GM23338 (cell line): ENCODE results near the gene ARHGEF16. TPM values are rescaled to one million over a fixed set of nuclear protein-coding genes. Genes with fewer than 3 reads are reported as not detected.

Experiments used
- ATAC-seq: fragments of 200-7000 bp; cut with Tn5 transposase; 3 replicates; pipeline ENCODE4 v1.9.1; 2020
- DNase-seq: peaks from one replicate; pipeline ENCODE4 v3.0.0-alpha.2; 2015; ENCODE audit warnings: low spot score
- H2AFZ ChIP-seq: fragments of 200-600 bp; sonication (generic); 2 replicates; pipeline ENCODE4 v1.8.0; 2016; ENCODE audit warnings: antibody characterized with exemption, mild to moderate bottlenecking, moderate library complexity
- H3F3A ChIP-seq: fragments of 200-600 bp; sonication (generic); replicated peaks from 2 replicates; pipeline ENCODE4 v1.8.0; 2017; ENCODE audit warnings: antibody characterized with exemption, mixed run types, low read depth
- H3K27ac ChIP-seq: fragments of 200-600 bp; sonication (generic); 2 replicates; pipeline ENCODE4 v1.6.1; 2016; ENCODE audit warnings: low read depth
- H3K27me3 ChIP-seq: fragments of 200-600 bp; sonication (generic); 2 replicates; pipeline ENCODE4 v1.8.0; 2016; ENCODE audit warnings: mild to moderate bottlenecking, mixed run types, moderate library complexity; ENCODE audit not compliant: insufficient read depth
- H3K36me3 ChIP-seq: fragments of 200-600 bp; sonication (generic); 2 replicates; pipeline ENCODE4 v1.8.0; 2016; ENCODE audit warnings: mild to moderate bottlenecking; ENCODE audit not compliant: insufficient read depth
- H3K4me1 ChIP-seq: fragments of 200-600 bp; sonication (generic); 2 replicates; pipeline ENCODE4 v1.8.0; 2016; ENCODE audit warnings: mild to moderate bottlenecking, moderate library complexity; ENCODE audit not compliant: insufficient read depth
- H3K4me2 ChIP-seq: fragments of 200-600 bp; sonication (generic); 2 replicates; pipeline ENCODE4 v1.7.1; 2017; ENCODE audit warnings: mixed run types
- H3K4me3 ChIP-seq: fragments of 200-600 bp; sonication (generic); 2 replicates; pipeline ENCODE4 v1.6.1; 2016; ENCODE audit warnings: mixed run types
- H3K79me2 ChIP-seq: fragments of 200-600 bp; sonication (generic); replicated peaks from 2 replicates; pipeline ENCODE4 v1.8.0; 2017; ENCODE audit warnings: mild to moderate bottlenecking; ENCODE audit not compliant: insufficient read depth
- H3K9me2 ChIP-seq: fragments of 200-600 bp; sonication (generic); 2 replicates; pipeline ENCODE4 v1.8.0; 2017; ENCODE audit not compliant: insufficient read depth
- H4K20me1 ChIP-seq: fragments of 200-600 bp; sonication (generic); replicated peaks from 2 replicates; pipeline ENCODE4 v1.8.0; 2017; ENCODE audit warnings: mild to moderate bottlenecking; ENCODE audit not compliant: insufficient read depth
- H3K27ac Mint-ChIP-seq: 2 replicates; pipeline ENCODE4 v1.8.0; 2020; ENCODE audit warnings: inconsistent platforms, mild to moderate bottlenecking, moderate library complexity, mixed read lengths
- H3K27me3 Mint-ChIP-seq: 3 replicates; pipeline ENCODE4 v1.8.0; 2022; ENCODE audit warnings: low read depth, mild to moderate bottlenecking, moderate library complexity, mixed read lengths, inconsistent platforms; ENCODE audit not compliant: insufficient read depth, poor library complexity
- H3K36me3 Mint-ChIP-seq: 3 replicates; pipeline ENCODE4 v1.8.0; 2021; ENCODE audit warnings: low read depth, mild to moderate bottlenecking, inconsistent platforms, moderate library complexity, mixed read lengths
- H3K4me1 Mint-ChIP-seq: 3 replicates; pipeline ENCODE4 v1.8.0; 2020; ENCODE audit warnings: mild to moderate bottlenecking, inconsistent platforms, mixed read lengths
- H3K4me3 Mint-ChIP-seq: 3 replicates; pipeline ENCODE4 v1.8.0; 2021; ENCODE audit warnings: moderate library complexity, mild to moderate bottlenecking, inconsistent platforms, mixed read lengths
- H3K9me3 Mint-ChIP-seq: 3 replicates; pipeline ENCODE4 v1.8.0; 2020; ENCODE audit warnings: moderate library complexity, mild to moderate bottlenecking, inconsistent platforms, mixed read lengths
- EZH2phosphoT487 ChIP-seq: fragments of 200-600 bp; sonication (generic); IDR thresholded peaks from one replicate; pipeline ENCODE4 v1.8.1; 2018; ENCODE audit warnings: antibody characterized with exemption; ENCODE audit not compliant: unreplicated experiment
- JUNB ChIP-seq: IDR thresholded peaks from one replicate; pipeline ENCODE4 v1.6.1; 2016; ENCODE audit warnings: antibody characterized with exemption; ENCODE audit not compliant: unreplicated experiment
- REST ChIP-seq: IDR thresholded peaks from one replicate; pipeline ENCODE4 v1.6.1; 2018; ENCODE audit warnings: antibody characterized with exemption; ENCODE audit not compliant: unreplicated experiment
- ZNF462 ChIP-seq: fragments of 250-450 bp; sonication (Bioruptor Pico); IDR thresholded peaks from 2 replicates; pipeline ENCODE4 v1.5.0; 2020; ENCODE audit warnings: mild to moderate bottlenecking, moderate library complexity
- polyA plus RNA-seq: library from polyadenylated mRNA; unstranded; fragments of >200 nt; fragmentation: Nextera tagmentation; extraction: Ambion mirVana; gene quantifications from 2 replicates; pipeline ENCODE4 v1.2.1, GENCODE V29; 2016
- total RNA-seq: library from RNA; depleted of rRNA; stranded (reverse); fragments of >200 nt; shearing (Covaris generic); gene quantifications from 2 replicates; pipeline ENCODE4 v1.2.3, GENCODE V29; 2014

ARHGEF16 gene
- total and polyA plus RNA-seq, 2 experiments from 2014 or later: 12.2 to 29.3 TPM

- Histone ChIP-seq H3K4me3 (no peak overlapping the region), H3K79me2 (peaks cover 19% of the 10 kb centered on the region; the same call in 1 of the 2 replicates), H4K20me1 (no peaks in the 10 kb centered on the region), H2AFZ (no peak overlapping the region), H3K4me1 (peaks cover 18% of the 10 kb centered on the region; the same call in 1 of the 2 replicates), H3K27ac (no peak overlapping the region), H3K9me2 (no peaks in the 10 kb centered on the region), H3K4me2 (no peak overlapping the region), H3F3A (peaks cover 17% of the 10 kb centered on the region), H3K36me3 (no peaks in the 10 kb centered on the region), H3K27me3 (no peaks in the 10 kb centered on the region)
- no peak overlapping the region for H3K4me3 Mint-ChIP-seq
- ATAC-seq: no peak
- 0 out of 3 replicates have a peak, but pooled peaks cover 2% of the 10 kb centered on the region for H3K36me3 Mint-ChIP-seq
- no peak overlapping the region for H3K27ac Mint-ChIP-seq
- peaks cover 3% of the 10 kb centered on the region; the same call in 1 of the 3 replicates for H3K9me3 Mint-ChIP-seq
- TF ChIP-seq ZNF462 (no peak), JUNB (no peak), REST (no peak), EZH2phosphoT487 (no peak)
- peaks cover 16% of the 10 kb centered on the region for H3K27me3 Mint-ChIP-seq
- no peak for DNase-seq
- peaks cover 14% of the 10 kb centered on the region for H3K4me1 Mint-ChIP-seq
Measured at GRCh38 chr1:3452866-3453175, 1.6 kb upstream of the ARHGEF16 start.
